HepG2 (cell line): Measurements from ENCODE around the gene BCL11B.

Experiments used
- MAX ChIP-seq: IDR thresholded peaks from 2 replicates; pipeline ENCODE4 v1.6.1; 2012; ENCODE audit warnings: inconsistent platforms
- POLR2AphosphoS5 ChIP-seq: IDR thresholded peaks from 2 replicates; pipeline ENCODE4 v1.6.1; 2012; ENCODE audit warnings: low read depth, low read length
- SMARCE1 ChIP-seq: fragments of 450-650 bp; IDR thresholded peaks from 2 replicates; pipeline ENCODE4 v1.6.1; 2017; ENCODE audit warnings: borderline replicate concordance

- TF ChIP-seq SMARCE1 (no peak), MAX (no peak), POLR2AphosphoS5 (no peak)
Measured at GRCh38 chr14:99175331-99176155, 96.5 kb downstream of the BCL11B start.
